ENCODE data around the gene STX2.

- TF ChIP-seq CTCF (conservative IDR thresholded peaks at IDR 0.05; ENCODE audit: low read length) = no peak
- TF ChIP-seq EZH2phosphoT487 (IDR thresholded peaks at IDR 0.05; ENCODE audit: borderline replicate concordance, low read depth, low read length) = no peak
These were observed 20.8 kb downstream of the STX2 start for GRCh38 chr12:130818272-130818634.

Measured in OCI-LY7 (cell line).